Body of pancreas (tissue), 4 donors: ENCODE data around the gene LMX1A. TPM values are rescaled to one million over a fixed set of nuclear protein-coding genes. Genes with fewer than 3 reads are reported as not detected.
A peak's percentile ranks its signal among the peaks of the same experiment; 100 is the strongest.

Experiments
- ATAC-seq: fragments of 150-250 bp; one replicate; pipeline ENCODE4 v1.9.1; 2016
- DNase-seq, 4 donors: peaks; one replicate each; pipeline ENCODE4 v3.0.0-alpha.2; 2019
- H3K27ac ChIP-seq, 4 donors: fragments of 200-600 bp; sonication (generic); 1 replicate in 3 of 4; 2 replicates in 1 of 4; pipeline versions ENCODE4 v1.5.1 to v1.6.1; 2016 to 2019; ENCODE audit warnings: mild to moderate bottlenecking in 1 of 4, mixed read lengths in 1 of 4, moderate library complexity in 1 of 4
- H3K27me3 ChIP-seq, 2 donors: fragments of 200-600 bp; sonication (generic); one replicate each; pipeline ENCODE4 v1.6.0; 2016; ENCODE audit warnings: mild to moderate bottlenecking in 1 of 2
- H3K36me3 ChIP-seq, 2 donors: fragments of 200-600 bp; sonication (generic); replicated peaks in 1 of 2; 2 replicates each; pipeline ENCODE4 v1.5.1; 2016; ENCODE audit warnings: low read depth in 2 of 2; ENCODE audit not compliant: insufficient read depth in 1 of 2
- H3K4me1 ChIP-seq: fragments of 200-600 bp; sonication (generic); one replicate; pipeline ENCODE4 v1.6.0; 2016
- H3K4me3 ChIP-seq, 2 donors: fragments of 200-600 bp; sonication (generic); 1 replicate in 1 of 2; 2 replicates in 1 of 2; pipeline ENCODE4 v1.5.1; 2016 to 2019
- H3K9me3 ChIP-seq, 3 donors: fragments of 200-600 bp; sonication (generic); 1 replicate in 2 of 3; 2 replicates in 1 of 3; pipeline ENCODE4 v1.5.1; 2016
- CTCF ChIP-seq, 7 experiments: fragments of 450-650 bp in 4 of 7; fragments of 200-600 bp in 3 of 7; sonication (generic) in 3 of 7; IDR thresholded peaks; one replicate each; pipeline ENCODE4 v1.5.1; 2016 to 2019; ENCODE audit warnings: antibody characterized with exemption in 7 of 7
- POLR2A ChIP-seq, 3 donors: fragments of 450-650 bp; IDR thresholded peaks; one replicate each; pipeline ENCODE4 v1.6.1; 2016; ENCODE audit warnings: antibody characterized with exemption in 3 of 3, mild to moderate bottlenecking in 2 of 3
- WGBS, 2 donors: methylation state at CpG; one replicate each; pipeline ENCODE4 v1.1.5; 2017; 5-methylcytosine and 5-hydroxymethylcytosine counted together
- intact Hi-C: fragments of 100-400 bp; cut with DNase I; formaldehyde crosslinking; loops from one replicate; pipeline ENCODE4 v1.15.1; 2023
- total RNA-seq, 2 donors: library from RNA; depleted of rRNA; stranded (reverse); fragments of >200 nt; gene quantifications; one replicate each; pipeline ENCODE4 v1.1.0, GENCODE V29; 2016

Gene LMX1A
- total RNA-seq, 2 donors from 2014 or later = not detected

GRCh38 chr1:165174491-165174890 lies 182.0 kb downstream of the LMX1A start:
- intact Hi-C loops = no loop called here
- Histone ChIP-seq H3K4me1 (no peaks in the 10 kb centered on the region), H3K36me3 (no peaks in the 10 kb centered on the region), H3K27me3 (no peaks in the 10 kb centered on the region), H3K27ac (no peak overlapping the region), H3K4me3 (no peak overlapping the region), H3K9me3 (no peaks in the 10 kb centered on the region)
- DNase-seq (no peak), ATAC-seq (no peak)
- 76 to 82% methylated on average over 4 of the region's 4 CpGs for WGBS, 2 donors
- TF ChIP-seq CTCF (IDR thresholded peaks at IDR 0.05) = no peak
- no peak for TF ChIP-seq POLR2A (IDR thresholded peaks at IDR 0.05)

GRCh38 chr1:165173818-165174217 lies 182.7 kb downstream of the LMX1A start:
- ATAC-seq = no peak
- intact Hi-C loops = no loop called here
- WGBS, 2 donors = 74 to 76% methylated on average over 4 of the region's 4 CpGs
- no peak for DNase-seq
- no peak for TF ChIP-seq CTCF (IDR thresholded peaks at IDR 0.05)
- TF ChIP-seq POLR2A (IDR thresholded peaks at IDR 0.05) = no peak
- no peaks in the 10 kb centered on the region for H3K9me3 ChIP-seq
- H3K36me3 ChIP-seq = no peaks in the 10 kb centered on the region
- H3K4me1 ChIP-seq = no peaks in the 10 kb centered on the region
- H3K27me3 ChIP-seq = no peaks in the 10 kb centered on the region
- H3K4me3 ChIP-seq = no peak overlapping the region
- no peak overlapping the region for H3K27ac ChIP-seq

GRCh38 chr1:165173409-165173808 lies 183.1 kb downstream of the LMX1A start:
- Histone ChIP-seq H3K4me3 (no peak overlapping the region), H3K4me1 (no peaks in the 10 kb centered on the region), H3K27me3 (no peaks in the 10 kb centered on the region), H3K36me3 (no peaks in the 10 kb centered on the region), H3K27ac (no peak overlapping the region), H3K9me3 (no peaks in the 10 kb centered on the region)
- ATAC-seq = no peak
- TF ChIP-seq CTCF (IDR thresholded peaks at IDR 0.05) = no peak
- TF ChIP-seq POLR2A (IDR thresholded peaks at IDR 0.05) = no peak
- peak in 2 of 4 donors; percentile 14 to 24 for DNase-seq
- intact Hi-C loops = no loop called here
- 25 to 49% methylated on average over 2 of the region's 2 CpGs for WGBS, 2 donors

GRCh38 chr1:165172666-165173065 lies 183.8 kb downstream of the LMX1A start:
- intact Hi-C loops = no loop called here
- DNase-seq = no peak
- Histone ChIP-seq H3K4me3 (no peak overlapping the region), H3K4me1 (no peaks in the 10 kb centered on the region), H3K27me3 (no peaks in the 10 kb centered on the region), H3K36me3 (no peaks in the 10 kb centered on the region), H3K27ac (no peak overlapping the region), H3K9me3 (no peaks in the 10 kb centered on the region)
- ATAC-seq = no peak
- TF ChIP-seq POLR2A (IDR thresholded peaks at IDR 0.05) (no peak), CTCF (IDR thresholded peaks at IDR 0.05) (no peak)
- WGBS, 2 donors = 61 to 62% methylated on average over 2 of the region's 2 CpGs

GRCh38 chr1:165169729-165170128 lies 186.8 kb downstream of the LMX1A start:
- ATAC-seq (no peak), DNase-seq (no peak)
- H3K27ac ChIP-seq = no peak overlapping the region
- no peak for TF ChIP-seq CTCF (IDR thresholded peaks at IDR 0.05)
- no peak overlapping the region for H3K4me3 ChIP-seq
- H3K27me3 ChIP-seq = no peaks in the 10 kb centered on the region
- H3K9me3 ChIP-seq = no peaks in the 10 kb centered on the region
- intact Hi-C loops = no loop called here
- H3K36me3 ChIP-seq = no peaks in the 10 kb centered on the region
- WGBS, 2 donors = 69 to 89% methylated on average over 3 of the region's 3 CpGs
- H3K4me1 ChIP-seq = no peaks in the 10 kb centered on the region
